Measurements from ENCODE around the gene SLC39A6. TPM values are rescaled to one million over a fixed set of nuclear protein-coding genes. Genes with fewer than 3 reads are reported as not detected.

The SLC39A6 gene
- total RNA-seq, 1 experiment from 2014 or later = 20.3 TPM

DNA sequence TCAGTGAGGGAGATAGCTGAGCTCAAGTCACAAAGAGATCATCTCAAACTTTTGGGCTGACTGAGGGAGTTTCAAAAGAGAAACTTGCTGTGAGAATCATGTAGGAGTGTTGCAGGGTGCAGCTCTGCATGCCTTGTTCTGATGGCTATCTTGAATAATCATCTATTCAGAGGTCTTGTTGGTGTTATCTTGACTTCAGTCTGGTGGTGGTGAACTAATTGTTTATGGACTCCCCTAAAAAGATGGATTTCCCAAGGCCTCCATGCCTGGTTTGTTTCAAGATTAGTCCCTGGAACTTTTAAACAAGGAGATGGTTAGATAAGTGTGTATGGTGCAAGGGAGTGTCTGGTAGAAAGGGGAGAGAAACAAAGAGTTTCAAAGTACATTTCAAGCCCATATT lies 29.8 kb downstream of the SLC39A6 start:
- ChIA-PET CTCF (no interaction called here), POLR2A (ENCODE audit: unreplicated experiment) (no interaction called here)
- no TSS peak for BruUV-seq (replicated peaks)
- Histone ChIP-seq H3K36me3 (ENCODE audit: low read depth) (no peaks in the 10 kb centered on the region), H3K9me2 (ENCODE audit: insufficient read depth) (no peaks in the 10 kb centered on the region), H3K4me2 (no peak overlapping the region), H3K79me2 (ENCODE audit: low read depth) (no peaks in the 10 kb centered on the region), H3K4me1 (replicated peaks; ENCODE audit: insufficient read depth) (no peaks in the 10 kb centered on the region), H3K27ac (no peak overlapping the region), H3K27me3 (ENCODE audit: insufficient read depth, low read depth) (no peaks in the 10 kb centered on the region), H3K4me3 (no peak overlapping the region), H4K20me1 (ENCODE audit: insufficient read depth) (no peaks in the 10 kb centered on the region), H3F3A (ENCODE audit: insufficient read depth, low read depth) (no peaks in the 10 kb centered on the region), H2AFZ (no peak overlapping the region), H3K9me3 (ENCODE audit: insufficient read depth, low read depth) (no peaks in the 10 kb centered on the region)
- intact Hi-C loops (cut with micrococcal nuclease; ENCODE audit: unreplicated experiment) = loop anchor here (5.0 to 10.0 kb wide), 3 partner anchors 85 to 705 kb away; no protein-coding TSS in a partner anchor
- TF ChIP-seq, protein P1, sequence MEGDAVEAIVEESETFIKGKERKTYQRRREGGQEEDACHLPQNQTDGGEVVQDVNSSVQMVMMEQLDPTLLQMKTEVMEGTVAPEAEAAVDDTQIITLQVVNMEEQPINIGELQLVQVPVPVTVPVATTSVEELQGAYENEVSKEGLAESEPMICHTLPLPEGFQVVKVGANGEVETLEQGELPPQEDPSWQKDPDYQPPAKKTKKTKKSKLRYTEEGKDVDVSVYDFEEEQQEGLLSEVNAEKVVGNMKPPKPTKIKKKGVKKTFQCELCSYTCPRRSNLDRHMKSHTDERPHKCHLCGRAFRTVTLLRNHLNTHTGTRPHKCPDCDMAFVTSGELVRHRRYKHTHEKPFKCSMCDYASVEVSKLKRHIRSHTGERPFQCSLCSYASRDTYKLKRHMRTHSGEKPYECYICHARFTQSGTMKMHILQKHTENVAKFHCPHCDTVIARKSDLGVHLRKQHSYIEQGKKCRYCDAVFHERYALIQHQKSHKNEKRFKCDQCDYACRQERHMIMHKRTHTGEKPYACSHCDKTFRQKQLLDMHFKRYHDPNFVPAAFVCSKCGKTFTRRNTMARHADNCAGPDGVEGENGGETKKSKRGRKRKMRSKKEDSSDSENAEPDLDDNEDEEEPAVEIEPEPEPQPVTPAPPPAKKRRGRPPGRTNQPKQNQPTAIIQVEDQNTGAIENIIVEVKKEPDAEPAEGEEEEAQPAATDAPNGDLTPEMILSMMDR (conservative IDR thresholded peaks at IDR 0.05) = no peak
- no peak for TF ChIP-seq EZH2 (IDR thresholded peaks at IDR 0.05; ENCODE audit: low read depth)
- no peak for DNase-seq

DNA sequence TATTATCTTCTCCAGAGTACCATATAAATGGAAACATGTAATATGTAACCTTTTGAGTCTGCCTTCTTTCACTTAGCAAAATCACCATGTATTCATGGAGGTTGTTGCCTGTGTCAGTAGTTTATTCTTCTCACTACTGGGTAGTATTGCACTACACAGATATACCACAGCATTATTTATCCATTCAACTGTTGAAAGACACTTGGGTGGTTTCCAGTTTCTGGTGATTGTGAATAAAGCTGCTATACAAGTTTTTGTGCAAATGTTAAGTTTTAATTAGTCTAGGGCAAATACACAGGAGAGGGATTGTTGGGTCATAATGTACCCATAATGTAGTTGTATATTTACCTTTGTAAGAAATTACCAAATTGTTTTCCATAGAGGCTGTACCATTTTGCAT lies 32.2 kb downstream of the SLC39A6 start:
- BruUV-seq (replicated peaks) = no TSS peak
- no peaks in the 10 kb centered on the region for H3K36me3 ChIP-seq (ENCODE audit: low read depth)
- no peak overlapping the region for H3K4me3 ChIP-seq
- ChIA-PET CTCF (interaction anchor here (1.2 kb wide), 1 partner anchor 81 kb away, joined by 3 read pairs; no protein-coding TSS in a partner anchor), POLR2A (ENCODE audit: unreplicated experiment) (no interaction called here)
- H4K20me1 ChIP-seq (ENCODE audit: insufficient read depth) = no peaks in the 10 kb centered on the region
- TF ChIP-seq EZH2 (IDR thresholded peaks at IDR 0.05; ENCODE audit: low read depth) = no peak
- TF ChIP-seq, protein P1 (conservative IDR thresholded peaks at IDR 0.05) = no peak
- H3K27ac ChIP-seq = no peak overlapping the region
- H3F3A ChIP-seq (ENCODE audit: insufficient read depth, low read depth) = no peaks in the 10 kb centered on the region
- DNase-seq = no peak
- H3K9me2 ChIP-seq (ENCODE audit: insufficient read depth) = no peaks in the 10 kb centered on the region
- H2AFZ ChIP-seq = no peak overlapping the region
- H3K4me1 ChIP-seq (replicated peaks; ENCODE audit: insufficient read depth) = no peaks in the 10 kb centered on the region
- H3K79me2 ChIP-seq (ENCODE audit: low read depth) = no peaks in the 10 kb centered on the region
- H3K4me2 ChIP-seq = no peak overlapping the region
- intact Hi-C loops (cut with micrococcal nuclease; ENCODE audit: unreplicated experiment) = loop anchor here (1.0 to 10.0 kb wide), 4 partner anchors 82 to 708 kb away; no protein-coding TSS in a partner anchor
- H3K9me3 ChIP-seq (ENCODE audit: insufficient read depth, low read depth) = no peaks in the 10 kb centered on the region
- no peaks in the 10 kb centered on the region for H3K27me3 ChIP-seq (ENCODE audit: insufficient read depth, low read depth)

DNA sequence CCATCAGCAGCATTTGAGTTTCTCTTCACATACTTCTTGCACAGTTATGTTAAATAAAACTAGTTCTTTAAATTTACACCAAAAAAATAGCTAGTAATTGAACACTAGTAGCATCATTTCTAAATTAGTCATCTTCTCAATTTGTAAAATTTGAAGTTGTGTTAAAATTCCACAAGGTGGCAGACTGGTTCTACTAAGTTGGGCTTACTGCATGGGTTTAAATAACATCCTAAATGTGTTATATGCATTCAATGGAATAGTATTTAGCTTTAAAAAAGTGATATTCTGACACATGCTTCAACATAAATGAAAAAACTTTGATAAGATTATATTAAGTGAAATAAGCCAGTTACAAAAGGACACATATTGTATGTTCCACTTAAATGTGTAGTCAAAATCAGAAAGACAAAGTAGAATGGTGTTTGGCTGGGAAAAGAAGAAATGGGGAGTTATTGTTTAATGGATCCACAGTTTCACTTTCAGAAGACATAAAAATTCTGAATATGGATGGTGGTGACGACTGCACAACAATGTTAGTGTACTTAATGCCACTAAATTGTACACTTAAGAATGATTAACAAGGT lies 33.1 kb downstream of the SLC39A6 start:
- no peaks in the 10 kb centered on the region for H3K9me3 ChIP-seq (ENCODE audit: insufficient read depth, low read depth)
- H3K9me2 ChIP-seq (ENCODE audit: insufficient read depth) = no peaks in the 10 kb centered on the region
- H2AFZ ChIP-seq = no peak overlapping the region
- H3K27ac ChIP-seq = no peak overlapping the region
- H3K36me3 ChIP-seq (ENCODE audit: low read depth) = no peaks in the 10 kb centered on the region
- intact Hi-C loops (cut with micrococcal nuclease; ENCODE audit: unreplicated experiment) = loop anchor here (1.0 to 10.0 kb wide), 4 partner anchors 81 to 709 kb away; no protein-coding TSS in a partner anchor
- H3F3A ChIP-seq (ENCODE audit: insufficient read depth, low read depth) = no peaks in the 10 kb centered on the region
- no peak overlapping the region for H3K4me3 ChIP-seq
- no peaks in the 10 kb centered on the region for H3K79me2 ChIP-seq (ENCODE audit: low read depth)
- no peaks in the 10 kb centered on the region for H4K20me1 ChIP-seq (ENCODE audit: insufficient read depth)
- peak in 1 of 2 experiments; percentile 51 for DNase-seq
- BruUV-seq (replicated peaks) = no TSS peak
- no peaks in the 10 kb centered on the region for H3K27me3 ChIP-seq (ENCODE audit: insufficient read depth, low read depth)
- no peaks in the 10 kb centered on the region for H3K4me1 ChIP-seq (replicated peaks; ENCODE audit: insufficient read depth)
- CTCF ChIA-PET = interaction anchor here (0.6 to 1.0 kb wide), 3 partner anchors 188 to 632 kb away, joined by 4 to 5 read pairs (median 4); no protein-coding TSS in a partner anchor
- TF ChIP-seq, protein P1 (conservative IDR thresholded peaks at IDR 0.05) = peak; percentile 73
- no peak for TF ChIP-seq EZH2 (IDR thresholded peaks at IDR 0.05; ENCODE audit: low read depth)
- POLR2A ChIA-PET (ENCODE audit: unreplicated experiment) = no interaction called here
- H3K4me2 ChIP-seq = no peak overlapping the region

Measured in PC-9 (cell line).